ENCODE data around the gene OTOP2. TPM values are rescaled to one million over a fixed set of nuclear protein-coding genes. Genes with fewer than 3 reads are reported as not detected.
"Not testable (repeated sequence)": the region's sequence is repeated elsewhere in the genome, so short reads cannot be mapped to it uniquely, and the experiment has no call there.

OTOP2 gene
- total and polyA plus RNA-seq, 9 of the 15 experiments (the other 6 are each of a cell fraction or from before 2014, with no cell fraction given) = 0.04 to 0.36 (median 0.14) TPM; not detected in 1

- ChIA-PET POLR2A (interaction anchor here (0.7 to 1.2 kb wide), 3 partner anchors 9 to 74 kb away, joined by 3 to 5 read pairs (median 3); partner anchors contain the start of gene FDXR), CTCF (ENCODE audit: low intra/inter-chr PET ratio) (no interaction called here)
- TF ChIP-seq ZNF408 (CRISPR knock-in tag; IDR thresholded peaks at IDR 0.05; ENCODE audit: low read depth) (no peak), E2F5 (CRISPR knock-in tag; IDR thresholded peaks at IDR 0.05) (no peak), CREB3L1 (IDR thresholded peaks at IDR 0.05; ENCODE audit: borderline replicate concordance, low read depth) (no peak), POLR2G (IDR thresholded peaks at IDR 0.05; ENCODE audit: low read depth, low read length) (no peak), GABPB2 (CRISPR knock-in tag; conservative IDR thresholded peaks at IDR 0.05) (no peak)
- FAIRE-seq = no peak
- no peaks in the 10 kb centered on the region for H4K20me1 ChIP-seq (replicated peaks; ENCODE audit: control insufficient read depth, insufficient read depth, low read length)
- no peak for ATAC-seq
- no peaks in the 10 kb centered on the region for H3K36me3 ChIP-seq (ENCODE audit: control insufficient read depth, insufficient read depth, low read length)
- no peaks in the 10 kb centered on the region for H3K9me3 ChIP-seq (replicated peaks; ENCODE audit: control insufficient read depth, insufficient read depth, low read depth, low read length)
- no peak overlapping the region for H3K27ac ChIP-seq (ENCODE audit: extremely low read depth, low read depth, low read length)
- no peak overlapping the region for H3K4me2 ChIP-seq (ENCODE audit: insufficient read depth, low read length)
- no peaks in the 10 kb centered on the region for H3K79me2 ChIP-seq (ENCODE audit: control insufficient read depth, insufficient read depth, low read length)
- no peak for DNase-seq (ENCODE audit: extremely low read depth in 1 of 4, low spot score in 3 of 4)
- BruUV-seq (replicated peaks) = no TSS peak
- WGBS (ENCODE audit: insufficient coverage, low coverage, missing lambda C conversion rate) = 88% methylated on average over 22 of the region's 34 CpGs
- intact Hi-C loops (cut with micrococcal nuclease) = no loop called here
- no peak overlapping the region for H3K4me3 ChIP-seq
- H3K4me1 ChIP-seq (replicated peaks in 1 of 2; ENCODE audit: control insufficient read depth in 2 of 2, insufficient read depth in 2 of 2, low read length in 2 of 2) = no peaks in the 10 kb centered on the region; a peak in 1 of 5 replicates
- in situ Hi-C loops (cut with MboI) = no loop called here
- no peaks in the 10 kb centered on the region for H3K9me1 ChIP-seq (ENCODE audit: control insufficient read depth, insufficient read depth, low read length)
- H2AFZ ChIP-seq (ENCODE audit: low read depth, low read length) = no peak overlapping the region
- H3K27me3 ChIP-seq (ENCODE audit: control insufficient read depth in 2 of 2, insufficient read depth in 2 of 2, low read length in 2 of 2) = peaks cover 4 to 7% of the 10 kb centered on the region in 2 experiments; a peak in 4 of 5 replicates
- no peak overlapping the region for H3K9ac ChIP-seq (ENCODE audit: insufficient read depth in 1 of 2, low read depth in 2 of 2, low read length in 2 of 2)
These were observed 17.1 kb upstream of the OTOP2 start for GRCh38 chr17:74907012-74907411.

GRCh38 chr17:74909097-74909496, 15.0 kb upstream of the OTOP2 start:
- H3K9ac ChIP-seq (ENCODE audit: insufficient read depth in 1 of 2, low read depth in 2 of 2, low read length in 2 of 2); H3K36me3 ChIP-seq (ENCODE audit: control insufficient read depth, insufficient read depth, low read length); POLR2A ChIA-PET; CTCF ChIA-PET (ENCODE audit: low intra/inter-chr PET ratio); H3K4me3 ChIP-seq; H3K4me2 ChIP-seq (ENCODE audit: insufficient read depth, low read length); FAIRE-seq; ATAC-seq; H3K27ac ChIP-seq (ENCODE audit: extremely low read depth, low read depth, low read length); intact Hi-C loops (cut with micrococcal nuclease); H4K20me1 ChIP-seq (replicated peaks; ENCODE audit: control insufficient read depth, insufficient read depth, low read length); H3K79me2 ChIP-seq (ENCODE audit: control insufficient read depth, insufficient read depth, low read length); BruUV-seq (replicated peaks); DNase-seq (ENCODE audit: extremely low read depth in 1 of 4, low spot score in 3 of 4); in situ Hi-C loops (cut with MboI); H3K9me1 ChIP-seq (ENCODE audit: control insufficient read depth, insufficient read depth, low read length); H3K4me1 ChIP-seq (replicated peaks in 1 of 2; ENCODE audit: control insufficient read depth in 2 of 2, insufficient read depth in 2 of 2, low read length in 2 of 2); H3K9me3 ChIP-seq (replicated peaks; ENCODE audit: control insufficient read depth, insufficient read depth, low read depth, low read length); H3K27me3 ChIP-seq (ENCODE audit: control insufficient read depth in 2 of 2, insufficient read depth in 2 of 2, low read length in 2 of 2): not testable (repeated sequence)
- peak overlapping the region; percentile 40; the same call in 1 of the 2 replicates for H2AFZ ChIP-seq (ENCODE audit: low read depth, low read length)
- 22% methylated on average over 4 of the region's 4 CpGs for WGBS (ENCODE audit: insufficient coverage, low coverage, missing lambda C conversion rate)

GRCh38 chr17:74911423-74911822, 12.7 kb upstream of the OTOP2 start:
- H3K27me3 ChIP-seq (ENCODE audit: control insufficient read depth in 2 of 2, insufficient read depth in 2 of 2, low read length in 2 of 2); H3K4me2 ChIP-seq (ENCODE audit: insufficient read depth, low read length); H3K36me3 ChIP-seq (ENCODE audit: control insufficient read depth, insufficient read depth, low read length); H3K27ac ChIP-seq (ENCODE audit: extremely low read depth, low read depth, low read length); DNase-seq (ENCODE audit: extremely low read depth in 1 of 4, low spot score in 3 of 4); ATAC-seq; H3K79me2 ChIP-seq (ENCODE audit: control insufficient read depth, insufficient read depth, low read length); H4K20me1 ChIP-seq (replicated peaks; ENCODE audit: control insufficient read depth, insufficient read depth, low read length); H3K4me1 ChIP-seq (replicated peaks in 1 of 2; ENCODE audit: control insufficient read depth in 2 of 2, insufficient read depth in 2 of 2, low read length in 2 of 2); CTCF ChIA-PET (ENCODE audit: low intra/inter-chr PET ratio); BruUV-seq (replicated peaks); intact Hi-C loops (cut with micrococcal nuclease); H2AFZ ChIP-seq (ENCODE audit: low read depth, low read length); H3K4me3 ChIP-seq; H3K9me1 ChIP-seq (ENCODE audit: control insufficient read depth, insufficient read depth, low read length); H3K9ac ChIP-seq (ENCODE audit: insufficient read depth in 1 of 2, low read depth in 2 of 2, low read length in 2 of 2); H3K9me3 ChIP-seq (replicated peaks; ENCODE audit: control insufficient read depth, insufficient read depth, low read depth, low read length); FAIRE-seq; in situ Hi-C loops (cut with MboI): not testable (repeated sequence)
- POLR2A ChIA-PET = interaction anchor here (0.6 to 1.7 kb wide), 2 partner anchors 23 to 119 kb away, joined by 3 to 4 read pairs; no protein-coding TSS in a partner anchor
- 27% methylated on average over 6 of the region's 8 CpGs for WGBS (ENCODE audit: insufficient coverage, low coverage, missing lambda C conversion rate)
